Spleen (tissue), 11 donors: ENCODE measurements around the gene E2F8. TPM values are rescaled to one million over a fixed set of nuclear protein-coding genes. Genes with fewer than 3 reads are reported as not detected.

Experiments used
- DNase-seq: peaks from one replicate; pipeline ENCODE4 v3.0.0-alpha.2; 2020
- H3K27ac ChIP-seq, 8 donors: fragments of 200-600 bp; sonication (generic) in 7 of 8; 1 replicate in 4 of 8; 2 replicates in 4 of 8; pipeline versions ENCODE4 v1.5.0 to v1.8.0; 2016 to 2021; ENCODE audit warnings: inconsistent platforms in 4 of 8, mild to moderate bottlenecking in 4 of 8, moderate library complexity in 1 of 8
- H3K27me3 ChIP-seq, 7 donors: fragments of 200-600 bp; sonication (generic) in 6 of 7; replicated peaks in 1 of 7; 1 replicate in 4 of 7; 2 replicates in 3 of 7; pipeline versions ENCODE4 v1.5.0 to v1.8.0; 2016 to 2021; ENCODE audit warnings: inconsistent platforms in 3 of 7, mild to moderate bottlenecking in 1 of 7
- H3K36me3 ChIP-seq, 6 donors: fragments of 200-600 bp; sonication (generic) in 5 of 6; 1 replicate in 4 of 6; 2 replicates in 2 of 6; pipeline versions ENCODE4 v1.5.0 to v1.8.0; 2016 to 2021; ENCODE audit warnings: inconsistent platforms in 2 of 6
- H3K4me1 ChIP-seq, 6 donors: fragments of 200-600 bp; sonication (generic) in 5 of 6; 1 replicate in 3 of 6; 2 replicates in 3 of 6; pipeline versions ENCODE4 v1.5.0 to v1.8.0; 2016 to 2021; ENCODE audit warnings: inconsistent platforms in 3 of 6
- H3K4me3 ChIP-seq, 8 donors: fragments of 200-600 bp; sonication (generic) in 7 of 8; 1 replicate in 4 of 8; 2 replicates in 4 of 8; pipeline versions ENCODE4 v1.5.0 to v1.8.0; 2016 to 2021; ENCODE audit warnings: inconsistent platforms in 4 of 8, mild to moderate bottlenecking in 4 of 8, moderate library complexity in 2 of 8
- H3K9me3 ChIP-seq, 8 donors: fragments of 200-600 bp; sonication (generic) in 7 of 8; 1 replicate in 4 of 8; 2 replicates in 4 of 8; pipeline versions ENCODE4 v1.5.0 to v1.8.0; 2016 to 2021; ENCODE audit warnings: inconsistent platforms in 4 of 8
- POLR2A ChIP-seq, 3 donors: fragments of 450-650 bp; IDR thresholded peaks; one replicate each; pipeline ENCODE4 v1.5.1; 2017; ENCODE audit warnings: antibody characterized with exemption in 3 of 3, mild to moderate bottlenecking in 1 of 3
- POLR2AphosphoS5 ChIP-seq, 3 donors: sonication (generic); formaldehyde crosslinking; IDR thresholded peaks; one replicate each; pipeline ENCODE4 v1.5.1; 2017; ENCODE audit warnings: antibody characterized with exemption in 3 of 3
- WGBS, 5 donors: extraction: QIAGEN DNeasy Blood & Tissue Kit in 3 of 5; methylation state at CpG; one replicate each; pipeline versions ENCODE4 v1.1.5 to v1.1.7; 2013 to 2018; 5-methylcytosine and 5-hydroxymethylcytosine counted together
- intact Hi-C: fragments of 100-400 bp; cut with DNase I; formaldehyde crosslinking; loops from one replicate; pipeline ENCODE4 v1.15.0; 2023; ENCODE audit warnings: low total_unique reads
- polyA plus RNA-seq, 3 donors: library from polyadenylated mRNA; stranded (reverse); fragments of 200-250 nt; gene quantifications; one replicate each; pipeline ENCODE4 v1.2.1, GENCODE V29; 2013
- total RNA-seq, 7 donors: library from RNA; depleted of rRNA in 3 of 7; stranded (reverse); fragments of >200 nt in 3 of 7; fragmentation: NEBNext Ultra II Directional in 4 of 7; extraction: Animal tissue kit (Norgen Biotek cat#: 25700) in 4 of 7; gene quantifications; one replicate each; pipeline versions ENCODE4 v1.1.0 to v1.2.1, GENCODE V29; 2016 to 2021
- TF ChIP-seq, protein P1 (sequence below), 11 experiments: fragments of 200-600 bp in 7 of 11; fragments of 450-650 bp in 4 of 11; sonication (generic) in 4 of 11; IDR thresholded peaks in 8 of 11; conservative IDR thresholded peaks in 3 of 11; 1 replicate in 7 of 11; 2 replicates in 4 of 11; pipeline versions ENCODE4 v1.4.0 to v1.8.0; 2016 to 2021; ENCODE audit warnings: antibody characterized with exemption in 11 of 11, inconsistent platforms in 4 of 11, mild to moderate bottlenecking in 1 of 11
- donor health status: healthy with polysubstance abuse.
- donor health status: DM: no; HTN: no; CAD: no; lungs with moderate emphysema.
- donor health status: DM: no; HTN: no; CAD: no.
- donor health status: Bipolar disorder and iron deficiency.
- donor health status: healthy.
- donor health status: DM: no; HTN: no; CAD: no.
- donor health status: DM: yes; HTN: yes; CAD: no.

Gene E2F8
- total and polyA plus RNA-seq, 10 donors = 0.22 to 4.5 (median 1.8) TPM

DNA sequence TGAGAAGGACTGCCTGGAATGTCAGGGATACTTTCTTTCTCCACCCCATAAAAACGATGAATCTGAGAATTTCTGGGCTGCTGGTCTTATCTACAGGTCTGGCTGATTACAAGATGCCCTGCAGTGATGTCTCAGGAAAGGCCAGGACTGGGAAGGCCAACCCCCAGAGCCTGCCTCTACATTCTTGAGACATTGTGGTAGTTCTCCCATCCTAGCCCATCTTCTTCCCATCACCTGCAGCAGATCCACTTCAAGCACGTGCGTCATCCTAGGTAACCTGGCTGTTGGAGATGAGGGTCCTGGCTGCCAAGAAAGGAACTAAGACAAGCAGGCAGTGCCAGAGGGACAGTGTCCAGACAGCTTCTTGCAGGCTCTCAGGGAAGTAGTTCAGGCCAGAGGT lies 44.1 kb upstream of the E2F8 start:
- WGBS, 5 donors = 82 to 93% (median 84%) methylated on average over 3 of the region's 3 CpGs

DNA sequence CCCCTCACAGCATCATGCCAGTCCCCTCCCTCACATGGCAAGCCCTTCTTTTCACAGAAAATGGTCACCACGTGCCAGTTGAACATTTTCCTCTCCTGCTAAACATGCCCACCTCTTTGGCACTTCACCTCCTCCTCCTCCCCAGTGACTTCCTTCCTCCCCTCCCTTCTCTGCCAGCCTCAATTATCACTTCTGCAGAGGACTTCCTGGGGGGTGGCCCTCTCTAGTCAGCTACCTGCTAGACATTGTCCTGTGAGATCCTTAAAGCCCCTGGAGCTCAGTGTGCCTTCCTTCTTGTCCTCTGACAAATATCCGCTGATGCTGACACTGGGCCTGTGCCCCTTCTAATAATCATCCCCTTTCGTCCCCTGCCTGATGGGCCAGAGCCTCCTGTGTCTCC lies 43.2 kb upstream of the E2F8 start:
- WGBS, 5 donors = 43 to 63% (median 48%) methylated on average over 3 of the region's 3 CpGs
- DNase-seq = no peak
- TF ChIP-seq, protein P1, sequence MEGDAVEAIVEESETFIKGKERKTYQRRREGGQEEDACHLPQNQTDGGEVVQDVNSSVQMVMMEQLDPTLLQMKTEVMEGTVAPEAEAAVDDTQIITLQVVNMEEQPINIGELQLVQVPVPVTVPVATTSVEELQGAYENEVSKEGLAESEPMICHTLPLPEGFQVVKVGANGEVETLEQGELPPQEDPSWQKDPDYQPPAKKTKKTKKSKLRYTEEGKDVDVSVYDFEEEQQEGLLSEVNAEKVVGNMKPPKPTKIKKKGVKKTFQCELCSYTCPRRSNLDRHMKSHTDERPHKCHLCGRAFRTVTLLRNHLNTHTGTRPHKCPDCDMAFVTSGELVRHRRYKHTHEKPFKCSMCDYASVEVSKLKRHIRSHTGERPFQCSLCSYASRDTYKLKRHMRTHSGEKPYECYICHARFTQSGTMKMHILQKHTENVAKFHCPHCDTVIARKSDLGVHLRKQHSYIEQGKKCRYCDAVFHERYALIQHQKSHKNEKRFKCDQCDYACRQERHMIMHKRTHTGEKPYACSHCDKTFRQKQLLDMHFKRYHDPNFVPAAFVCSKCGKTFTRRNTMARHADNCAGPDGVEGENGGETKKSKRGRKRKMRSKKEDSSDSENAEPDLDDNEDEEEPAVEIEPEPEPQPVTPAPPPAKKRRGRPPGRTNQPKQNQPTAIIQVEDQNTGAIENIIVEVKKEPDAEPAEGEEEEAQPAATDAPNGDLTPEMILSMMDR (IDR thresholded peaks at IDR 0.05 in 8 of 11, conservative IDR thresholded peaks at IDR 0.05 in 3 of 11) = no peak
- TF ChIP-seq POLR2AphosphoS5 (IDR thresholded peaks at IDR 0.05) (no peak), POLR2A (IDR thresholded peaks at IDR 0.05) (no peak)
- no peaks in the 10 kb centered on the region for H3K27me3 ChIP-seq
- no peaks in the 10 kb centered on the region for H3K9me3 ChIP-seq
- H3K4me3 ChIP-seq = no peak overlapping the region
- H3K27ac ChIP-seq = no peak overlapping the region
- H3K4me1 ChIP-seq = peaks cover 0 to 21% (median 3%) of the 10 kb centered on the region in 6 donors
- intact Hi-C loops = no loop called here
- no peaks in the 10 kb centered on the region for H3K36me3 ChIP-seq

More for the DNA sequence above, 44.1 kb upstream of the E2F8 start:
- Histone ChIP-seq H3K36me3 (no peaks in the 10 kb centered on the region), H3K4me1 (peaks cover 0 to 21% (median 3%) of the 10 kb centered on the region in 6 donors), H3K4me3 (no peak overlapping the region), H3K9me3 (no peaks in the 10 kb centered on the region), H3K27me3 (no peaks in the 10 kb centered on the region), H3K27ac (no peak overlapping the region)
- no peak for DNase-seq
- TF ChIP-seq POLR2A (IDR thresholded peaks at IDR 0.05) (no peak), POLR2AphosphoS5 (IDR thresholded peaks at IDR 0.05) (no peak)
- TF ChIP-seq, protein P1 (IDR thresholded peaks at IDR 0.05 in 8 of 11, conservative IDR thresholded peaks at IDR 0.05 in 3 of 11) = no peak
- intact Hi-C loops = no loop called here

DNA sequence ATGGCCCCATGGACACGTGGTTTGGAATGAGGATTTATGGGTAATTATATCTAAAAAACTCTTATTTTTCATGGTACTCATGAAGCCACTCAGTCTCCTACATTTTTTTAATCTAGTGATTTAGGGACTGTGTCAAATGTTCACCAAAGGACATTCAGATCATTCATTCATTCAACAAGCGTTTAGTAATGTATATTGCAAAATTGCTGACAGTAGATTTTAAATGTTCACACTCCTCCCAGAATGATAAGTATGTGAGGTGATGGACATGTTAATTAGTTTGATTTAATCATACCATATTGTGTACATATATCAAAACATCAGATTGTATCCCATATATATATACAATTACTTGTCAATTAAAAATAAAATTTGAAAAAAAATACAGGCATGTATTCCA lies 40.8 kb upstream of the E2F8 start:
- Histone ChIP-seq H3K27me3 (no peaks in the 10 kb centered on the region), H3K9me3 (no peaks in the 10 kb centered on the region), H3K4me1 (peaks cover 0 to 21% (median 3%) of the 10 kb centered on the region in 6 donors), H3K27ac (no peak overlapping the region), H3K4me3 (peak overlapping the region in 1 of 8 donors; percentile 32), H3K36me3 (no peaks in the 10 kb centered on the region)
- WGBS, 5 donors = 68 to 74% (median 73%) methylated on average over 2 of the region's 2 CpGs
- TF ChIP-seq POLR2AphosphoS5 (IDR thresholded peaks at IDR 0.05) (no peak), POLR2A (IDR thresholded peaks at IDR 0.05) (no peak)
- TF ChIP-seq, protein P1 (IDR thresholded peaks at IDR 0.05 in 8 of 11, conservative IDR thresholded peaks at IDR 0.05 in 3 of 11) = no peak
- DNase-seq = no peak
- intact Hi-C loops = no loop called here

DNA sequence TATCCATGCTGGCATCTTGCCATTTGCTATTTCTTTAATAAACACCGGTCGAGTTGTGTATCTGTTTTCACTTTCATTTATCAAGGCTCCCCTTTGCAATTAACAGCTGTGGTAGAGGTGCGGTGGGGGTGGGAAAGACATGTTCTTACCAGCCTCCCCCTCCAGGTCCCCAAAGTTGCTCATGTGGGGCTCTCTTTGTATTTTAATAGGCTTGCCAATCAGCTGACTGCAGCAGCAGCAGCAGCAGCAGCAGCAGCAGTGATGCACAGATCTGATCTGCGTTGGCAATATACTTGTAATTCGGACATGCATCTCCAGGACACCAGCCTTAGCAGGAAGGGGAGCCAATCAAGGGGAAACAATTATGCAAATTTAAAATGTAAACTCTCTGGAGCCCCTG lies 40.3 kb upstream of the E2F8 start:
- Histone ChIP-seq H3K9me3 (no peaks in the 10 kb centered on the region), H3K4me1 (peaks cover 0 to 21% (median 3%) of the 10 kb centered on the region in 6 donors), H3K36me3 (no peaks in the 10 kb centered on the region), H3K4me3 (peak overlapping the region in 2 of 8 donors; percentile 0 to 32), H3K27me3 (no peaks in the 10 kb centered on the region), H3K27ac (no peak overlapping the region)
- intact Hi-C loops = no loop called here
- TF ChIP-seq, protein P1 (IDR thresholded peaks at IDR 0.05 in 8 of 11, conservative IDR thresholded peaks at IDR 0.05 in 3 of 11) = no peak
- no peak for TF ChIP-seq POLR2AphosphoS5 (IDR thresholded peaks at IDR 0.05)
- TF ChIP-seq POLR2A (IDR thresholded peaks at IDR 0.05) = no peak
- WGBS, 5 donors = 27 to 51% (median 46%) methylated on average over 5 of the region's 5 CpGs
- no peak for DNase-seq
